Measurements from ENCODE around the gene PTPRU.

PTPRU gene

DNA sequence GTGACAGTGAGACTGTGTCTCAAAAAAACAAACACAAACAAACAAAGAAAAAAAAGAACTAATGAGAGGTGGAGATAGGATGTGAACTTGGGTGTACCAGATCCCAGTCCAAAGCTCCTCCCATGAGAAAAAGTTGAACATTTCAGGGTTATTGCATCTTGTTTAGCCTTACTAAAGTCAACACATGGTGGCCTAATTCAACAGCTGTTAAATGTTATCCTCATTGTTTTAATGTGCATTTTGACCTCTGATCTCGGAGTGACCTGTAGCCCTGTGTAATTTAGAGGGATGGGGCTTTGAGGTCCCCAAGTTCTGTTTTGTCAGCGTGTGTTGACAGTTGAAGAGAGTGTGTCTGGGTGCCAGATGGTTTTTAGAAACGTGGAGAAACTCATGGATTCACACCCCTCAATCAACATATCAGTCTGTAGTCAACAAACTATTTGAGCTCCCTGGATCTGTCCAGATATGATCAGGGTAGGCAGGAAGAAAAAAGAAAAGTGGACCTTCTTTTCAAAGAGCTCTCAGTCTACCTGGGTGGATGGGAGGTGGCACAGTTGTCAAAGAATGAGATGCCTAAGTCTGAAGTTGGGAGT, 34.7 kb downstream of the PTPRU start:
- H3K4me1 ChIP-seq: no peaks in the 10 kb centered on the region
- no peak overlapping the region for H3K4me3 ChIP-seq (ENCODE audit: low read depth, low read length)
- no peak overlapping the region for H3K27ac ChIP-seq
- TF ChIP-seq, protein P1, sequence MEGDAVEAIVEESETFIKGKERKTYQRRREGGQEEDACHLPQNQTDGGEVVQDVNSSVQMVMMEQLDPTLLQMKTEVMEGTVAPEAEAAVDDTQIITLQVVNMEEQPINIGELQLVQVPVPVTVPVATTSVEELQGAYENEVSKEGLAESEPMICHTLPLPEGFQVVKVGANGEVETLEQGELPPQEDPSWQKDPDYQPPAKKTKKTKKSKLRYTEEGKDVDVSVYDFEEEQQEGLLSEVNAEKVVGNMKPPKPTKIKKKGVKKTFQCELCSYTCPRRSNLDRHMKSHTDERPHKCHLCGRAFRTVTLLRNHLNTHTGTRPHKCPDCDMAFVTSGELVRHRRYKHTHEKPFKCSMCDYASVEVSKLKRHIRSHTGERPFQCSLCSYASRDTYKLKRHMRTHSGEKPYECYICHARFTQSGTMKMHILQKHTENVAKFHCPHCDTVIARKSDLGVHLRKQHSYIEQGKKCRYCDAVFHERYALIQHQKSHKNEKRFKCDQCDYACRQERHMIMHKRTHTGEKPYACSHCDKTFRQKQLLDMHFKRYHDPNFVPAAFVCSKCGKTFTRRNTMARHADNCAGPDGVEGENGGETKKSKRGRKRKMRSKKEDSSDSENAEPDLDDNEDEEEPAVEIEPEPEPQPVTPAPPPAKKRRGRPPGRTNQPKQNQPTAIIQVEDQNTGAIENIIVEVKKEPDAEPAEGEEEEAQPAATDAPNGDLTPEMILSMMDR (IDR thresholded peaks at IDR 0.05): no peak
- no peaks in the 10 kb centered on the region for H3K36me3 ChIP-seq (ENCODE audit: control insufficient read depth, insufficient read depth, low read length)
- no peak overlapping the region for H2AFZ ChIP-seq
- no peaks in the 10 kb centered on the region for H3K9me3 ChIP-seq (ENCODE audit: control insufficient read depth, low read length)
- no peak overlapping the region for H3K4me2 ChIP-seq (ENCODE audit: low read length)
- H3K79me2 ChIP-seq: no peaks in the 10 kb centered on the region
- H3K27me3 ChIP-seq (ENCODE audit: control insufficient read depth, insufficient read depth, low read length): no peaks in the 10 kb centered on the region
- H3K9ac ChIP-seq: no peak overlapping the region

DNA sequence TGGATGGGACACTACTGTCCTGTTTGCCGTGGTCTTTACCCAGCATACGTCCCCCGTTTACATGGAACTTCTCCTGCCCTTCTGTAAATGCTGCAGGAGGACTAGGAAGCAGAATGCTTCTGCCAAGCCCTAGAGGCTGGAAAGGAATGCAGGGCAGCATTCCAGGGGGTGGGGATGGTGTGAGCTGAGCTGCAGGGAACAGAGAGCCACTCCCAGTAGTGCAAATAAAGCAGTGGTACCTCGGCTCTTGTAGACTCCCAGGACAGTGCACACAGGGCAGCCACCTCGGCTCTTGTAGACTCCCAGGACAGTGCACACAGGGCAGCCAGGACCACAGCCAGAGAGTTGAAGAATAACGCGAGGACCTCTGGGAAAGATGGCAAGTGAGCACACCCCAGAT, 35.4 kb downstream of the PTPRU start:
- no peaks in the 10 kb centered on the region for H3K36me3 ChIP-seq (ENCODE audit: control insufficient read depth, insufficient read depth, low read length)
- H2AFZ ChIP-seq: no peak overlapping the region
- H3K9me3 ChIP-seq (ENCODE audit: control insufficient read depth, low read length): no peaks in the 10 kb centered on the region
- H3K4me3 ChIP-seq (ENCODE audit: low read depth, low read length): no peak overlapping the region
- no peak overlapping the region for H3K4me2 ChIP-seq (ENCODE audit: low read length)
- TF ChIP-seq, protein P1 (IDR thresholded peaks at IDR 0.05): no peak
- H3K79me2 ChIP-seq: no peaks in the 10 kb centered on the region
- no peaks in the 10 kb centered on the region for H3K27me3 ChIP-seq (ENCODE audit: control insufficient read depth, insufficient read depth, low read length)
- H3K4me1 ChIP-seq: no peaks in the 10 kb centered on the region
- no peak overlapping the region for H3K9ac ChIP-seq
- no peak overlapping the region for H3K27ac ChIP-seq

DNA sequence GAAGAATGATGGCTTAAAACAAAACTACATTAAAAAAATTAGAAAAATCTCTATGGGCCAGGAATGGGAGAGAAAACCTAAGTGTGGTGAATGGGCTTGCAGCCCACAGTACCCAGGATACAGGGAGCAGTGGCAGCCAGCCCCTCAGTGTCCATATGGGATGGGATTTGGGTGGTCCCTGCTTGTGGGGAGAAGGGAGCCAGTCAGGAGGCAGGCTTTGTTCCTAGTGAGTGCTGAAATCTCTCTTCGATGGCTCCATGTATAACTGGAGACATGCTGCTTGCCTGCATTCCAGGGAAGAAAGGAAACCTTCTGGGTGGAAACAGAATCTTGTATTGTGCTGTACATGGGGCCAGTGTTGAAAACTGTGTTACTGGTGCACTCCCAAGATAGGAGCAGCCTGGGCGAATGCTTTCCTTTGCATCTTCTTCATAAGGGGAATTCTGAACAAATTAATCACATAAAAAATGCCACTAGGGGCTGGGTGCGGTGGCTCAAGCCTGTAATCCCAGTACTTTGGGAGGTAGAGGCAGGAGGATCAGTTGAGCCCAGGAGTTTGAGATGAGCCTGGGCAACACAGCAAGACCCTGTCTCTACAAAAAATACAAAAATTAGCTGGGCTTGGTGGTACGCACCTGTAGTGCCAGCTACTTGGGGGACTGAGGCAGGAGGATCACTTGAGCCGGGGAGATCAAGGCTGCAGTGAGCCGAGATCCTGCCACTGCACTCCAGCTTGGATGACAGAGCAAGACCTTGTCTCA, 36.0 kb downstream of the PTPRU start:
- H3K9ac ChIP-seq: no peak overlapping the region
- no peaks in the 10 kb centered on the region for H3K79me2 ChIP-seq
- H3K27ac ChIP-seq: no peak overlapping the region
- no peaks in the 10 kb centered on the region for H3K27me3 ChIP-seq (ENCODE audit: control insufficient read depth, insufficient read depth, low read length)
- TF ChIP-seq, protein P1 (IDR thresholded peaks at IDR 0.05): no peak
- H3K9me3 ChIP-seq (ENCODE audit: control insufficient read depth, low read length): no peaks in the 10 kb centered on the region
- no peaks in the 10 kb centered on the region for H3K4me1 ChIP-seq
- no peak overlapping the region for H3K4me2 ChIP-seq (ENCODE audit: low read length)
- no peak overlapping the region for H2AFZ ChIP-seq
- H3K4me3 ChIP-seq (ENCODE audit: low read depth, low read length): no peak overlapping the region
- no peaks in the 10 kb centered on the region for H3K36me3 ChIP-seq (ENCODE audit: control insufficient read depth, insufficient read depth, low read length)

DNA sequence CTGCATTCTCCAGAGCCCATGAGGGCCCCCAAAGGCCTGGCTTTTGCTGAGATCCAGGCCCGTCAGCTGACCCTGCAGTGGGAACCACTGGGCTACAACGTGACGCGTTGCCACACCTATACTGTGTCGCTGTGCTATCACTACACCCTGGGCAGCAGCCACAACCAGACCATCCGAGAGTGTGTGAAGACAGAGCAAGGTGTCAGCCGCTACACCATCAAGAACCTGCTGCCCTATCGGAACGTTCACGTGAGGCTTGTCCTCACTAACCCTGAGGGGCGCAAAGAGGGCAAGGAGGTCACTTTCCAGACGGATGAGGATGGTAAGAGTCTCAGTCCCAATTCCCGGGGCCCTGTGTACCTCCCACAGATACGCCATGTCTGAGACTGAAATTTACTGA, 39.1 kb downstream of the PTPRU start:
- TF ChIP-seq, protein P1 (IDR thresholded peaks at IDR 0.05): no peak
- H3K4me3 ChIP-seq (ENCODE audit: low read depth, low read length): no peak overlapping the region
- H2AFZ ChIP-seq: no peak overlapping the region
- no peak overlapping the region for H3K27ac ChIP-seq
- H3K9me3 ChIP-seq (ENCODE audit: control insufficient read depth, low read length): no peaks in the 10 kb centered on the region
- H3K79me2 ChIP-seq: no peaks in the 10 kb centered on the region
- no peaks in the 10 kb centered on the region for H3K36me3 ChIP-seq (ENCODE audit: control insufficient read depth, insufficient read depth, low read length)
- H3K4me2 ChIP-seq (ENCODE audit: low read length): no peak overlapping the region
- H3K4me1 ChIP-seq: no peaks in the 10 kb centered on the region
- H3K9ac ChIP-seq: no peak overlapping the region
- H3K27me3 ChIP-seq (ENCODE audit: control insufficient read depth, insufficient read depth, low read length): no peaks in the 10 kb centered on the region

DNA sequence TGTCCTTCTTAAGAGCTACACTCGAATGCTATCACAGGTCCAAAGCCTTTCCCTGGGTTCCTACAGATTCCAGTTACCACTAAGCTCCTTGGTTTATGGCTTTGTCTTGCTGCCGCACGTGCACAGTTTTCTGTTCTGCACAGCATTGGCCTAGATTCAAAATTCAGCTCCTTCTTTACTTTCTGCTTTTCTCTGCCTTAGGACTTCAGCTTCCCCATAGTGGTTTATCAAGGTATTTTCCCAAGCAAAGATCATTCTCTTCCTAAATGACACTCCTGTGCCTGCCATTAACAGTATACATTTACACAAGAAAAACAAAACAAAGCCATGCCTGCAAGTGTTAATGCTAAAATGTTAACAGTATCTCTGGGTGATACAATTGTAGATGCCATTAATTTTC, 41.8 kb downstream of the PTPRU start:
- TF ChIP-seq, protein P1 (IDR thresholded peaks at IDR 0.05): no peak

More for the DNA sequence above, 41.8 kb downstream of the PTPRU start:
- Histone ChIP-seq H3K9ac (no peak overlapping the region), H3K36me3 (ENCODE audit: control insufficient read depth, insufficient read depth, low read length) (no peaks in the 10 kb centered on the region), H3K9me3 (ENCODE audit: control insufficient read depth, low read length) (no peaks in the 10 kb centered on the region), H3K4me1 (no peaks in the 10 kb centered on the region), H3K27ac (no peak overlapping the region), H3K4me2 (ENCODE audit: low read length) (no peak overlapping the region), H3K79me2 (no peaks in the 10 kb centered on the region), H3K4me3 (ENCODE audit: low read depth, low read length) (no peak overlapping the region), H2AFZ (no peak overlapping the region), H3K27me3 (ENCODE audit: control insufficient read depth, insufficient read depth, low read length) (no peaks in the 10 kb centered on the region)

All from parathyroid adenoma (tissue), 2 donors.